ENCODE data around the gene MACF1. TPM values are rescaled to one million over a fixed set of nuclear protein-coding genes. Genes with fewer than 3 reads are reported as not detected.

MACF1 gene
- total RNA-seq, 1 experiment from 2014 or later = 6.2 TPM

GRCh38 chr1:39324888-39325287 is 120.4 kb downstream of the MACF1 start:
- no peaks in the 10 kb centered on the region for H3K27me3 ChIP-seq (ENCODE audit: low read length)
- H3K4me3 ChIP-seq (ENCODE audit: low read length) = no peak overlapping the region
- peaks cover 5% of the 10 kb centered on the region; the same call in 1 of the 2 replicates for H3K4me1 ChIP-seq (ENCODE audit: low read length)
- no peak overlapping the region for H3K4me2 ChIP-seq (ENCODE audit: low read depth, low read length, poor library complexity, severe bottlenecking)
- H2AFZ ChIP-seq (ENCODE audit: low read length) = no peak overlapping the region
- H3K36me3 ChIP-seq (ENCODE audit: insufficient read depth, low read length) = no peaks in the 10 kb centered on the region
- H3K79me2 ChIP-seq (ENCODE audit: low read length) = no peaks in the 10 kb centered on the region
- H3K9me3 ChIP-seq (ENCODE audit: low read length) = no peaks in the 10 kb centered on the region
- H3K9me2 ChIP-seq (replicated peaks; ENCODE audit: insufficient read depth, low read length) = no peaks in the 10 kb centered on the region
- no peak overlapping the region for H3K9ac ChIP-seq (ENCODE audit: low read length)
- no peak for DNase-seq
- no peaks in the 10 kb centered on the region for H4K20me1 ChIP-seq (ENCODE audit: insufficient read depth, low read depth, low read length)
- no peak overlapping the region for H3K27ac ChIP-seq (ENCODE audit: low read length)

GRCh38 chr1:39326836-39327235 is 122.3 kb downstream of the MACF1 start:
- no peak overlapping the region for H3K27ac ChIP-seq (ENCODE audit: low read length)
- no peak overlapping the region for H3K4me3 ChIP-seq (ENCODE audit: low read length)
- peaks cover 1% of the 10 kb centered on the region; the same call in 1 of the 2 replicates for H3K4me1 ChIP-seq (ENCODE audit: low read length)
- H3K36me3 ChIP-seq (ENCODE audit: insufficient read depth, low read length) = no peaks in the 10 kb centered on the region
- H3K4me2 ChIP-seq (ENCODE audit: low read depth, low read length, poor library complexity, severe bottlenecking) = no peak overlapping the region
- no peaks in the 10 kb centered on the region for H3K9me3 ChIP-seq (ENCODE audit: low read length)
- DNase-seq = no peak
- no peak overlapping the region for H2AFZ ChIP-seq (ENCODE audit: low read length)
- no peak overlapping the region for H3K9ac ChIP-seq (ENCODE audit: low read length)
- H3K27me3 ChIP-seq (ENCODE audit: low read length) = no peaks in the 10 kb centered on the region
- no peaks in the 10 kb centered on the region for H4K20me1 ChIP-seq (ENCODE audit: insufficient read depth, low read depth, low read length)
- H3K9me2 ChIP-seq (replicated peaks; ENCODE audit: insufficient read depth, low read length) = no peaks in the 10 kb centered on the region
- H3K79me2 ChIP-seq (ENCODE audit: low read length) = no peaks in the 10 kb centered on the region

- H3K36me3 ChIP-seq (ENCODE audit: insufficient read depth, low read length) = no peaks in the 10 kb centered on the region
- no peaks in the 10 kb centered on the region for H3K4me1 ChIP-seq (ENCODE audit: low read length)
- H3K27ac ChIP-seq (ENCODE audit: low read length) = no peak overlapping the region
- no peak overlapping the region for H3K4me3 ChIP-seq (ENCODE audit: low read length)
- no peak overlapping the region for H3K9ac ChIP-seq (ENCODE audit: low read length)
- H3K9me3 ChIP-seq (ENCODE audit: low read length) = no peaks in the 10 kb centered on the region
- no peaks in the 10 kb centered on the region for H3K79me2 ChIP-seq (ENCODE audit: low read length)
- DNase-seq = no peak
- no peak overlapping the region for H2AFZ ChIP-seq (ENCODE audit: low read length)
- no peak overlapping the region for H3K4me2 ChIP-seq (ENCODE audit: low read depth, low read length, poor library complexity, severe bottlenecking)
- no peaks in the 10 kb centered on the region for H3K27me3 ChIP-seq (ENCODE audit: low read length)
- no peaks in the 10 kb centered on the region for H3K9me2 ChIP-seq (replicated peaks; ENCODE audit: insufficient read depth, low read length)
- no peaks in the 10 kb centered on the region for H4K20me1 ChIP-seq (ENCODE audit: insufficient read depth, low read depth, low read length)
These were observed 123.6 kb downstream of the MACF1 start for GRCh38 chr1:39328095-39328494.

GRCh38 chr1:39328586-39329121 is 124.2 kb downstream of the MACF1 start:
- Histone ChIP-seq H3K9me2 (replicated peaks; ENCODE audit: insufficient read depth, low read length) (no peaks in the 10 kb centered on the region), H3K9ac (ENCODE audit: low read length) (no peak overlapping the region), H3K9me3 (ENCODE audit: low read length) (no peaks in the 10 kb centered on the region), H3K36me3 (ENCODE audit: insufficient read depth, low read length) (no peaks in the 10 kb centered on the region), H3K27ac (ENCODE audit: low read length) (no peak overlapping the region), H3K79me2 (ENCODE audit: low read length) (no peaks in the 10 kb centered on the region), H3K4me2 (ENCODE audit: low read depth, low read length, poor library complexity, severe bottlenecking) (no peak overlapping the region), H4K20me1 (ENCODE audit: insufficient read depth, low read depth, low read length) (no peaks in the 10 kb centered on the region), H3K27me3 (ENCODE audit: low read length) (no peaks in the 10 kb centered on the region), H2AFZ (ENCODE audit: low read length) (no peak overlapping the region), H3K4me1 (ENCODE audit: low read length) (no peaks in the 10 kb centered on the region), H3K4me3 (ENCODE audit: low read length) (no peak overlapping the region)
- DNase-seq = no peak

- H2AFZ ChIP-seq (ENCODE audit: low read length) = no peak overlapping the region
- no peaks in the 10 kb centered on the region for H3K36me3 ChIP-seq (ENCODE audit: insufficient read depth, low read length)
- H3K9me2 ChIP-seq (replicated peaks; ENCODE audit: insufficient read depth, low read length) = no peaks in the 10 kb centered on the region
- no peaks in the 10 kb centered on the region for H3K27me3 ChIP-seq (ENCODE audit: low read length)
- H3K4me1 ChIP-seq (ENCODE audit: low read length) = no peaks in the 10 kb centered on the region
- H3K9ac ChIP-seq (ENCODE audit: low read length) = no peak overlapping the region
- no peaks in the 10 kb centered on the region for H3K9me3 ChIP-seq (ENCODE audit: low read length)
- H3K27ac ChIP-seq (ENCODE audit: low read length) = no peak overlapping the region
- no peak for DNase-seq
- no peaks in the 10 kb centered on the region for H3K79me2 ChIP-seq (ENCODE audit: low read length)
- H3K4me3 ChIP-seq (ENCODE audit: low read length) = no peak overlapping the region
- no peaks in the 10 kb centered on the region for H4K20me1 ChIP-seq (ENCODE audit: insufficient read depth, low read depth, low read length)
- H3K4me2 ChIP-seq (ENCODE audit: low read depth, low read length, poor library complexity, severe bottlenecking) = no peak overlapping the region
These were observed 127.2 kb downstream of the MACF1 start for GRCh38 chr1:39331647-39332046.

- H3K36me3 ChIP-seq (ENCODE audit: insufficient read depth, low read length) = no peaks in the 10 kb centered on the region
These were observed 127.8 kb downstream of the MACF1 start for GRCh38 chr1:39332291-39332690.

GRCh38 chr1:39332828-39333227 is 128.3 kb downstream of the MACF1 start:
- no peak overlapping the region for H2AFZ ChIP-seq (ENCODE audit: low read length)
- H3K4me2 ChIP-seq (ENCODE audit: low read depth, low read length, poor library complexity, severe bottlenecking) = no peak overlapping the region
- no peaks in the 10 kb centered on the region for H3K9me2 ChIP-seq (replicated peaks; ENCODE audit: insufficient read depth, low read length)
- no peaks in the 10 kb centered on the region for H3K27me3 ChIP-seq (ENCODE audit: low read length)
- H3K9ac ChIP-seq (ENCODE audit: low read length) = no peak overlapping the region
- H3K36me3 ChIP-seq (ENCODE audit: insufficient read depth, low read length) = no peaks in the 10 kb centered on the region
- no peak for DNase-seq
- no peaks in the 10 kb centered on the region for H3K4me1 ChIP-seq (ENCODE audit: low read length)
- no peaks in the 10 kb centered on the region for H4K20me1 ChIP-seq (ENCODE audit: insufficient read depth, low read depth, low read length)
- H3K4me3 ChIP-seq (ENCODE audit: low read length) = no peak overlapping the region
- H3K9me3 ChIP-seq (ENCODE audit: low read length) = no peaks in the 10 kb centered on the region
- no peaks in the 10 kb centered on the region for H3K79me2 ChIP-seq (ENCODE audit: low read length)
- H3K27ac ChIP-seq (ENCODE audit: low read length) = no peak overlapping the region

More at GRCh38 chr1:39332291-39332690, 127.8 kb downstream of the MACF1 start:
- H3K4me1 ChIP-seq (ENCODE audit: low read length) = no peaks in the 10 kb centered on the region
- H3K9ac ChIP-seq (ENCODE audit: low read length) = no peak overlapping the region
- H2AFZ ChIP-seq (ENCODE audit: low read length) = no peak overlapping the region
- no peaks in the 10 kb centered on the region for H3K9me2 ChIP-seq (replicated peaks; ENCODE audit: insufficient read depth, low read length)
- no peaks in the 10 kb centered on the region for H4K20me1 ChIP-seq (ENCODE audit: insufficient read depth, low read depth, low read length)
- no peaks in the 10 kb centered on the region for H3K9me3 ChIP-seq (ENCODE audit: low read length)
- no peak overlapping the region for H3K4me3 ChIP-seq (ENCODE audit: low read length)
- DNase-seq = no peak
- H3K4me2 ChIP-seq (ENCODE audit: low read depth, low read length, poor library complexity, severe bottlenecking) = no peak overlapping the region
- H3K27ac ChIP-seq (ENCODE audit: low read length) = no peak overlapping the region
- H3K79me2 ChIP-seq (ENCODE audit: low read length) = no peaks in the 10 kb centered on the region
- no peaks in the 10 kb centered on the region for H3K27me3 ChIP-seq (ENCODE audit: low read length)

GRCh38 chr1:39333296-39333695 is 128.8 kb downstream of the MACF1 start:
- H3K4me3 ChIP-seq (ENCODE audit: low read length) = no peak overlapping the region
- H2AFZ ChIP-seq (ENCODE audit: low read length) = no peak overlapping the region
- H3K4me2 ChIP-seq (ENCODE audit: low read depth, low read length, poor library complexity, severe bottlenecking) = no peak overlapping the region
- no peaks in the 10 kb centered on the region for H4K20me1 ChIP-seq (ENCODE audit: insufficient read depth, low read depth, low read length)
- no peak for DNase-seq
- no peaks in the 10 kb centered on the region for H3K4me1 ChIP-seq (ENCODE audit: low read length)
- H3K9me3 ChIP-seq (ENCODE audit: low read length) = no peaks in the 10 kb centered on the region
- H3K27me3 ChIP-seq (ENCODE audit: low read length) = no peaks in the 10 kb centered on the region
- H3K9ac ChIP-seq (ENCODE audit: low read length) = no peak overlapping the region
- H3K9me2 ChIP-seq (replicated peaks; ENCODE audit: insufficient read depth, low read length) = no peaks in the 10 kb centered on the region
- H3K79me2 ChIP-seq (ENCODE audit: low read length) = no peaks in the 10 kb centered on the region
- H3K36me3 ChIP-seq (ENCODE audit: insufficient read depth, low read length) = no peaks in the 10 kb centered on the region
- no peak overlapping the region for H3K27ac ChIP-seq (ENCODE audit: low read length)

- Histone ChIP-seq H3K36me3 (ENCODE audit: insufficient read depth, low read length) (no peaks in the 10 kb centered on the region), H2AFZ (ENCODE audit: low read length) (no peak overlapping the region), H3K27ac (ENCODE audit: low read length) (no peak overlapping the region), H3K9ac (ENCODE audit: low read length) (no peak overlapping the region), H4K20me1 (ENCODE audit: insufficient read depth, low read depth, low read length) (no peaks in the 10 kb centered on the region), H3K4me3 (ENCODE audit: low read length) (no peak overlapping the region), H3K79me2 (ENCODE audit: low read length) (no peaks in the 10 kb centered on the region), H3K9me2 (replicated peaks; ENCODE audit: insufficient read depth, low read length) (no peaks in the 10 kb centered on the region), H3K9me3 (ENCODE audit: low read length) (no peaks in the 10 kb centered on the region), H3K4me2 (ENCODE audit: low read depth, low read length, poor library complexity, severe bottlenecking) (no peak overlapping the region), H3K4me1 (ENCODE audit: low read length) (no peaks in the 10 kb centered on the region), H3K27me3 (ENCODE audit: low read length) (no peaks in the 10 kb centered on the region)
- DNase-seq = no peak
These were observed 130.7 kb downstream of the MACF1 start for GRCh38 chr1:39335216-39335615.

Data from Karpas-422 (cell line).